ENCODE data around the gene FOXB1. TPM values are rescaled to one million over a fixed set of nuclear protein-coding genes. Genes with fewer than 3 reads are reported as not detected.

FOXB1 gene
- total RNA-seq, 1 experiment from 2014 or later: not detected

- ChIA-PET POLR2A (ENCODE audit: low non-redundant PET) (no interaction called here), CTCF (no interaction called here)
- BruUV-seq (replicated peaks): no TSS peak
- peaks cover 99% of the 10 kb centered on the region for H3K27me3 ChIP-seq (replicated peaks; ENCODE audit: insufficient read depth, low read depth, low read length, poor library complexity)
- intact Hi-C loops (cut with micrococcal nuclease; ENCODE audit: unreplicated experiment): loop anchor here (10.0 kb wide), 1 partner anchor 324 kb away; no protein-coding TSS in a partner anchor
- H3K27ac ChIP-seq (ENCODE audit: low read depth, low read length, poor library complexity, severe bottlenecking): no peak overlapping the region
- no peaks in the 10 kb centered on the region for H3K36me3 ChIP-seq (ENCODE audit: insufficient read depth, low read length, poor library complexity, severe bottlenecking)
- no peaks in the 10 kb centered on the region for H3K9me3 ChIP-seq (ENCODE audit: low read depth, low read length, poor library complexity, severe bottlenecking)
- DNase-seq (ENCODE audit: low spot score): no peak
- no peak overlapping the region for H3K4me3 ChIP-seq (ENCODE audit: low read depth, low read length, poor library complexity, severe bottlenecking)
- peaks cover 23% of the 10 kb centered on the region for H3K4me1 ChIP-seq (ENCODE audit: insufficient read depth, low read length, poor library complexity, severe bottlenecking)
- TF ChIP-seq EZH2 (IDR thresholded peaks at IDR 0.05; ENCODE audit: borderline replicate concordance, low read depth, low read length, poor library complexity, severe bottlenecking) (peak; percentile 76), CTCF (conservative IDR thresholded peaks at IDR 0.05; ENCODE audit: low read depth, low read length) (no peak)
Measured at GRCh38 chr15:60000824-60001609, 3.1 kb upstream of the FOXB1 start.

GRCh38 chr15:60001610-60002527, 2.2 kb upstream of the FOXB1 start:
- Histone ChIP-seq H3K36me3 (ENCODE audit: insufficient read depth, low read length, poor library complexity, severe bottlenecking) (no peaks in the 10 kb centered on the region), H3K27me3 (replicated peaks; ENCODE audit: insufficient read depth, low read depth, low read length, poor library complexity) (peaks cover 99% of the 10 kb centered on the region), H3K27ac (ENCODE audit: low read depth, low read length, poor library complexity, severe bottlenecking) (no peak overlapping the region), H3K4me3 (ENCODE audit: low read depth, low read length, poor library complexity, severe bottlenecking) (no peak overlapping the region), H3K4me1 (ENCODE audit: insufficient read depth, low read length, poor library complexity, severe bottlenecking) (peaks cover 25% of the 10 kb centered on the region), H3K9me3 (ENCODE audit: low read depth, low read length, poor library complexity, severe bottlenecking) (no peaks in the 10 kb centered on the region)
- no TSS peak for BruUV-seq (replicated peaks)
- intact Hi-C loops (cut with micrococcal nuclease; ENCODE audit: unreplicated experiment): loop anchor here (10.0 kb wide), 1 partner anchor 323 kb away; no protein-coding TSS in a partner anchor
- TF ChIP-seq EZH2 (IDR thresholded peaks at IDR 0.05; ENCODE audit: borderline replicate concordance, low read depth, low read length, poor library complexity, severe bottlenecking) (peak; percentile 46), CTCF (conservative IDR thresholded peaks at IDR 0.05; ENCODE audit: low read depth, low read length) (no peak)
- ChIA-PET POLR2A (ENCODE audit: low non-redundant PET) (no interaction called here), CTCF (no interaction called here)
- DNase-seq (ENCODE audit: low spot score): no peak

GRCh38 chr15:60002528-60003218, 1.4 kb upstream of the FOXB1 start:
- intact Hi-C loops (cut with micrococcal nuclease; ENCODE audit: unreplicated experiment): loop anchor here (10.0 kb wide), 1 partner anchor 322 kb away; no protein-coding TSS in a partner anchor
- Histone ChIP-seq H3K4me1 (ENCODE audit: insufficient read depth, low read length, poor library complexity, severe bottlenecking) (peaks cover 22% of the 10 kb centered on the region), H3K27me3 (replicated peaks; ENCODE audit: insufficient read depth, low read depth, low read length, poor library complexity) (peaks cover 99% of the 10 kb centered on the region), H3K4me3 (ENCODE audit: low read depth, low read length, poor library complexity, severe bottlenecking) (no peak overlapping the region), H3K9me3 (ENCODE audit: low read depth, low read length, poor library complexity, severe bottlenecking) (no peaks in the 10 kb centered on the region), H3K27ac (ENCODE audit: low read depth, low read length, poor library complexity, severe bottlenecking) (no peak overlapping the region), H3K36me3 (ENCODE audit: insufficient read depth, low read length, poor library complexity, severe bottlenecking) (no peaks in the 10 kb centered on the region)
- DNase-seq (ENCODE audit: low spot score): no peak
- CTCF ChIA-PET: no interaction called here
- BruUV-seq (replicated peaks): no TSS peak
- TF ChIP-seq EZH2 (IDR thresholded peaks at IDR 0.05; ENCODE audit: borderline replicate concordance, low read depth, low read length, poor library complexity, severe bottlenecking) (peak; percentile 93), CTCF (conservative IDR thresholded peaks at IDR 0.05; ENCODE audit: low read depth, low read length) (no peak)
- POLR2A ChIA-PET (ENCODE audit: low non-redundant PET): no interaction called here
